ENCODE results near the gene PHF20.
"Not testable (repeated sequence)": the region's sequence is repeated elsewhere in the genome, so short reads cannot be mapped to it uniquely, and the experiment has no call there.

PHF20 gene

DNA sequence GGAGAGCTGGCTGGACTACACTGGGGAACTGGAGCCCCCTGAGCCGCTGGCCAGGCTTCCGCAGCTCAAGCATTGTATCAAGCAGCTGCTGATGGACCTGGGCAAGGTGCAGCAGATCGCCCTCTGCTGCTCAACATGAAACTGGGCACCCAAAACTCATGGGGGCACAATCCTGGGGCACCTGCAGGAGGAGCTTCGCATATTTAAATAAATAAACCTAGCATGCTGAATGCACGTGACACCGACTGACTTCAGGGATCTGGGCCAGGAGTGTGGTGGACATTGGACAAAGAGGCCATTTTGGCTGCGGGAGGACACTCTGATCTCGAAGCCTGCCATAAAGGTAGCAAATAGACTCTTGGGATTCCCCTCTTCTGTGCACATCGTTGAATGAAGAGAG lies 175.7 kb downstream of the PHF20 start:
- DNase-seq, result peak; percentile 20

DNA sequence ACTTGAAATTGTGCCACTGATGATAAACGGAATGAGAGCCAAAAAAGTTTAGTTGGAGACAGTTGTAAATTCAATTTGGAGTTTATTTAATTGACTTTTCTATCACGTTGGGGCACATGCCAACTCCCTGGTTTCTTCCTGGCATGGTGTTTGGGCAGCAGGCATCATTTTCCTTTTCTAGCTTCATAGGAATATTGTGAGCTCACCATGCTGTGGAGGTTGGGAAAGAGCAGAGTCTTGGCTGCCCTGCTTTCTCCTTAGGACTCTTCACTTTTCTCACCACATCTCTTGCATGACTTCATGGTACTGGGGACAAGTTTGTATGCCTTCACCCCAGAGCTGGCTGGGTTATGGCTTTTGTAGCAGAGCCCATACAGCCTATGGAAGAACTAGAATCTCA lies 176.1 kb downstream of the PHF20 start:
- no peak for DNase-seq

DNA sequence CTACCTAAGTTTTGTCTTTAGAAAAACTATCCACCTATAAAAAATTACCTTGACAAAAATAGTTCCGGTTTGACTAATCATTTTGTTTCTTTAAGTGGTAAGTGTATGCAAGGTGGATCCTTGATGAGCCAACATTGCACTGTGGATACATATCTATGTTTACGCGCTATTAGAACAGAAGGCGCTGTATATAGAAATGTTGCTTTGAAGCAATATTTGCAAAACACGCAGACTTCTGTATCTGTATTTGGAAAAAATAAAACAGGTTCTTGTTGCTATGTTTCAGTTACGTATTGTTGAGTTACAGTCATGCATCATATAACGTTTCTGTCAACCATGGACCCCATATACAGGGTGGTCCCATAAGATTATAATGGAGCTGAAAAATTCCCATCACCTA lies 178.3 kb downstream of the PHF20 start:
- DNase-seq, result no peak

DNA sequence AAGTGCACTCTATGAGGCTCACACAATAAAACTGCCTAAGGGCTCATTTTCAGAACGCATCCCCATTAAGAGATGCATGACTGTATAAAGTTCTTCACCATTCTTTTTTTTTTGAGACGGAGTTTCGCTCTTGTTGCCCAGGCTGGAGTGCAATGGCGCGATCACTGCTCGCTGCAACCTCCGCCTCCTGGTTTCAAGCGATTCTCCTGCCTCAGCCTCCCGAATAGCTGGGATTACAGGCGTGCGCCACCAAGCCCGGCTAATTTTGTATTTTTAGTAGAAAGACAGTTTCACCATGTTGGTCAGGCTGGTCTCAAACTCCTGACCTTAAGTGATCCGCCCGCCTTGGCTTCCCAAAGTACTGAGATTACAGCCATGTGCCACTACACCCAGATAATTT lies 180.3 kb downstream of the PHF20 start:
- not testable (repeated sequence) for DNase-seq

DNA sequence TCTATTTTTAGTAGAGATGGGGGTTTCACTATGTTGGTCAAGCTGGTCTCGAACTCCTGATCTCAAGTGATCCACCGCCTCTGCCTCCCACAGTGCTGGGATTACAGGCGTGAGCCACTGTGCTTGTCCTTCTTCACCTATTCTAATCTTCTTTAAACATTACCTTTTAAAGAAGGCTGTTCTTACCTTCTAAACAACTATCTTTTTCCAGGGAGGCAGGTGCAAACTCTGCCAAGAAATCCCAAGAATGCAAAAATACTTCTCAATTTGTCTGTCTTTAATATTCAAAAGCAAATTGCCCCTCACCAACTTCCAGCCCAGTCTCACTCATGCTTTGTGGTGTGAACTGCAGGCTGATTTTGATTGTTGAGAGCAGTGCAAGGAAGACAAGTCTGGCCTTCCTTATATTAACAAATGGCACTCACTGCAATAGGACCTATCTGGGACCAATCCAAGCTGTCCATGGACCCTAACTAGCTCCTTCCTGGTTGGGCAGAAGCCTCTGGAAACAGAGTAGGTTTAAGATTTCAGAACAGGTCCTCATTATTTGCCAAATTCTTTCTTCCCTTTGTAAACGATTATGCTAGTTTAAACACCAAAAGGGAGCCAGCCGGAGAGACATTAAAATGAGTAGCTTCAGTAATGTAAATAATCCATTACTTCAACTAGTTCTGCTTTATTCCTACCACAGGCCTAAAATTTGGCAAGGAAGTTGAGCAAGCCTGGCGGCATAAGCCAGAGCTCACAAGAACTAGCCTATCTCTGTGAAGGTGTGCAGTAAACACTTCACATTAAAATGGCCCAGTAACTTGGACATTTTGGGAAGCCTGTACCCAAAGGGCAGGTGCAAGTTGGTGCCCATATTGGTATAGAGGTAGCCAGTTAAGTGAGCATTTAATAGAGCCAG lies 180.9 kb downstream of the PHF20 start:
- DNase-seq, result peak; percentile 16

DNA sequence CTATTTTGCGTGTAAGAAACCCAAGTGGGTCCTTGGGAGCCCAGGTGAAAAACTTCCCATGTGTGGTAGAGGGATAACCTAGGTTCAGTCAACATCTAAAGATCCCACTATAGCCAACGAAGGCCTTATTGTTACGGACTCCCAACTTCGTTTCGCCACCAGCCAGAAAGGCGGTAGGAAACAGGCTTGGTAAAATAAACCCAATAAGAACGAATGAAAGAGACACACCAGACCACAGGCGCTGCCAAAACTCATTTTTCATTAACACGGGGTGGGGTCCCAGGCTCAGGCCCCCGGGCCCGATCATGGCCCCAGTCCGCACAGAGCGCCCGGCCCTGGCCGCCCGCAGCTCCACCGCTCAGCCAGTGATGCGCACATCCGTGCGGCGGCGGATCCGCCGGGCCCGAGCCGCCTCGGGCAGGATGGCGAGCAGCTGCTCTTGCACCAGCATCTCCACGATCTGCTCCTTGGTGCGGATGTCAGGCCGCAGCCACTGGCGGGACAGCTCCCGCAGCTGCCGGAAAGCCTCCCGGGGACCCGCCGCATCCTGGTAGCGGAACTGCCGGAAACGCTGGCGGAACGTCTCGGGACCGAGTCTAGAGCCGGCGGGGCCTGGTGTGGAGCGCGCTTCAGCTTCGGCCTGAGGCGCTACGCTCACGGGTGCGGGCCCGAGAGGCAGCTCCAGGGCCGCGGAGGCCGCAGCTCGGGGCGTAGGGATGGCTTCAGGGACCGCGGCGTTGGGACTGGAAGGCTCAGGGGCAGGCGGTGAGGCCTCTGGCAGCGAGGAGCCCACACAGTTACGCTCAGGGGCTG lies 181.8 kb downstream of the PHF20 start:
- DNase-seq, result peak; percentile 72

DNA sequence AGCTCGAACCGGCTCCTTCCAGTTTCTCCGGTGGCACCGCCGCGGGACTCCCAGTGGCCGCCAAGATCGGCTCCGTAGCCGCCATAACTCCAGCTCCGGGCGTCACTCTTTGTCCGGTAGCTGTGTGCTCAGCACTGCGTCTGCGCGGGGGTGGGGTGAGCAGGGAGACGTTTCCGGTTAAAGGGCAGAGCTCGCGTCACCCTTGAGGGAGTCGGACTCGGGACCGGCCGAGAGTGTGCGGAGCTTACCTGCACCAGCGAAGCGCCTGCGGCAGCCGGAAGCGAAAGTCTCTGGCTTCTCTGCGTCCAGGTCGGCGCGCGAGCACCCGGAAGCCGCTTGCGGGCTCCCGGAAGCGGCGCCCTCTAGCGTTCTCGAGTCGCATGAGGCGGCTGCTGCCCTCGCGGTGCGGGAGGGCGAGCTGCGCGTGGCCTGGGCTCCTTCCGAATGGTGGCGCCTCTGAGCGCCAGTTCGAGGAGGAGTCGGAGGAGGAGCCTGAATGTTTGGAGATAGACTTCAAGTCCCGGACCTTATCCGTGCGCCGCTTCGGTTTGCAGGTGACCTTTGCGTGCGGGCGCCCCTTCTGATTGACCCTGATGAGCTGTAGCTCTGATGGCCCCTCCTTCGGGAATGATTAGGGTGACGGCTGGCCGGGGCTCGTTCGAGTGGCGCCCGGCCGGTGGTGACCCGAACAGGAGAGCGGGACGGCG lies 182.5 kb downstream of the PHF20 start, which contains the start of gene SCAND1:
Gene SCAND1, minus strand, starts transcription at position 303 of the 707 bp plus-strand sequence. Its CDS starts 218 bp downstream, at position 85.
- DNase-seq, result peak; percentile 97

DNA sequence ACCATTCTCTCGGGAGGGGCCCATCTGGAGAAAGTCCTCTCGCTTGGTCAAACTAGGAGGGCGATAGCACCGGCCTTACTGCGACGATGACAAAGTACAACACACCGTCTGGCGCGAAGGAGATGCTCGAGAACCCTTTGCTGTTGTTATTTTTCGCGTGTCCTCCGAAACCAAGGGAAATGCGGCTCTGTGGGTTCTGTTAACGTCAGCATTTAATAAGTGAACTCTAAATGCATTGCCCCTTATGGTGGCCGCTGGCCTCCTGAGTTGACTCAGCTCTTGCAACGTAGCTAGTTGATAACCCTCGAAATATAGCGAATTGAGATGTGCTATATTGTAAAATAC lies 183.1 kb downstream of the PHF20 start:
- peak; percentile 52 for DNase-seq

DNA sequence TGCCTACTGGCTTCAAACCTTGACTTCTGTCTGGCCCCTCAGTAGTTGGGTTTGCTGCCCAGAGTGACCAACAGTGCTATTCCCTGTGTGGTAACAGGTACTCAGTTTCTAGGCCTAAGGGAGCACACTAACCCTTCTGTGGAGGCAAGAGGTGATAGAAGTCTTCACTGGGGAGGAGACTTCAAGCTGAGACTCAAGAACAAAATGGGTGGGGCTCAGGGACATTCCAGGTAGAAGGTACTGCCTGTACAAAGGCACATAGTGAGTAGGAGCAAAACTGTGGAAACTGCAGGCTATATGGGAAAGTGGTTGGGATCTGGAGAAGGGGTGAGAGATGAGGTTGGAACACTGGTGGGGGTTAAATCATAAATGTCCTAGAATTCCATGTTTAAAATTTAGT lies 184.8 kb downstream of the PHF20 start:
- no peak for DNase-seq

DNA sequence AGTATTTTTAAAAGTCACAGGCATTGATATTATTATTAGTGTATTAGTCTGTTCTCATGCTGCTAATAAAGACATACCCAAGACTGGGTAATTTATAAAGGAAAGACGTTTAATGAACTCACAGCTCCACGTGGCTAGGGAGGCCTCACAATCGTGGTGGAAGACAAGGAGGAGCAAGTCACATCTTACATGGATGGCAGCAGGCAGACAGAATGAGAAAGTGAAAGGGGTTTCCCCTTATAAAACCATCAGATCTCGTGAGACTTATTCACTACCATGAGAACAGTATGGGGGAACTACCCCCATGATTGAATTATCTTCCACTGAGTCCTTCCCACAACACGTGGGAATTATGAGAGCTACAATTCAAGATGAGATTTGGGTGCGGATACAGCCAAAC lies 187.5 kb downstream of the PHF20 start:
- not testable (repeated sequence) for DNase-seq

DNA sequence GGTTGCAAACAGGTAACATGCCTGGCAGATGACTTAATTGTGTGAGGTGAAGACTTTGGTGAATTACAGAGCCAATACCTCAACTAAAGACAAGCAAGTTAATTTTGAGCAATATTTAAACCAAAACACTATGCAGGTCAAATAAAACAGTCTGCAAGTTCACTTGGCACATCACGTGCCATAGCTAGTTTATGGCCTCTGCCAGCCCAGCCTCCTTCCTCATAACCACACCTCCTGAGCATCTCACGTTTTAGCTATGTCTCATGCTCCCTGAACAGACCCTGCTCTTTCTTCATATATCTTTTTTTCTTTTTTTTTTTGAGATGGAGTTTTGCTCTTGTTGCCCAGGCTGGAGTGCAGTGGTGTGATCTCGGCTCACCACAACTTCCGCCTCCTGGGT lies 192.1 kb downstream of the PHF20 start:
- no peak for DNase-seq

DNA sequence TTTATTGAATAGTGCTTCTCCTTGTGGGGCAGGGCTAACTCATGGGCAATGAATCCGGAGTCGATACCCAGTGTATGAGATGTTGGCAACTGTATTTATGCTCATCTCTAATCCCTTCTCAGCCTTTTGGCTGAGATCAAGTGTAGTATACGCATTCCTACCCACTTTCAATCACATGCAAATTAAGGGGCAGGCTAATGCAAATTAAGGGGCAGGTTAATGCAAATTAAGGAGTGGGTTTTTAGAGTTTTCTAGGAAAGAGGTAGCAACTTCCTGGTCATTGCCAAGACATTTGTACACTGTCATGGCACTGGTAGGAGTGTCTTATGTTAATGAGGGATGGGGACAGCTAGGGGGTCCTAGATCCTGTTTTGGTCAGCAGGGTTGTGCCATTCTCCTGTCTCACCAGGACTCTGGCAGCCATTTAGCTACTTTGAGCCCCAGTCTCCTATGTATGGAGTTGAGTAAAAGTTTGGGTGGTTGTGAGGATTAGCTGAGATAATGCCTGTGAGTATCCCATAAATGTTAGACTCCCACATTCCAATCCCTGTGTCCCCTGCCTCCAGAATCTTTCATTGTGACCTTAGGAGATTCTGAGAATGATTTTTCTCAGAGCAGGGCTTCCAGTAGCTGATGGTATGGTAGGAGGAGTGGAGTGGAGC lies 196.3 kb downstream of the PHF20 start, which contains the start of gene CNBD2:
Gene CNBD2, plus strand, starts transcription at position 612 of the 662 bp plus-strand sequence. CDS start 173 bp downstream, outside the sequence.
- no peak for DNase-seq

DNA sequence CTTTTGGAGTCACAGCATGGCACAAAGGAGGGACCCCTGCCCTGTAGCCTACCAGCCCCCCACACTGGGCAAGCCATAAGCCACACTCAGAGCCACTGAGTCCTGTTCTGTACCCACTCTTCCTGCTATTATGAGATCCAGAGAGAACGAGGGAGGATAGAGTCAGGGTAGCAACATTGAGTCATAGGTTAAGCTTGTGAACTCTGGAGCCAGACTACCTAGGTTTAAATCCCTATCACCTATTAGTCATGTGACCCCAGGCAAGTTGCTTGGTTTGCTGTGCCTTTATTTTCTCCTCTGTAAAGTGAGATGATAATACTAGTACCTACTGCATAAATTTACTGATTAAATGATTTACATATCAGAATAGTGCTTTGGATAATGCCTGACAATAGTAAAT lies 197.1 kb downstream of the PHF20 start:
- DNase-seq, result no peak

DNA sequence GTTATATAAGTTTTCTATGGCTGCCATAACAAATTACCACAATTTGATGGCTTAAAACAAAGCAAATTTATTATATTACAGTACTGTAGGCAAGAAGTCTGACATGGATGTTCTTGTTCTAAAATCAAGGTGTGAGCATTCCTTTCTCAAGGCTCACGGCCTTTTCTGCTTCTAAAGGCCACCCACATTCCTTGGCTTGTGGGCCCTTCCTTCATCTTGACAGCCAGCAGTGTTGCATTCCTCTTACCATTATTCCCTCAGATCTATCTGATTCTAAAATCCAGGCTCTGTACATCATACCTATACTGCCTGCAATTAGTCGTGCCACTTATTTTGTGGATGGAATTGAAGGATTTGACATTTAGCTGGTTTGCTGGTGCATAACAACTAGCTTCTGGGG lies 200.2 kb downstream of the PHF20 start:
- DNase-seq, result no peak

DNA sequence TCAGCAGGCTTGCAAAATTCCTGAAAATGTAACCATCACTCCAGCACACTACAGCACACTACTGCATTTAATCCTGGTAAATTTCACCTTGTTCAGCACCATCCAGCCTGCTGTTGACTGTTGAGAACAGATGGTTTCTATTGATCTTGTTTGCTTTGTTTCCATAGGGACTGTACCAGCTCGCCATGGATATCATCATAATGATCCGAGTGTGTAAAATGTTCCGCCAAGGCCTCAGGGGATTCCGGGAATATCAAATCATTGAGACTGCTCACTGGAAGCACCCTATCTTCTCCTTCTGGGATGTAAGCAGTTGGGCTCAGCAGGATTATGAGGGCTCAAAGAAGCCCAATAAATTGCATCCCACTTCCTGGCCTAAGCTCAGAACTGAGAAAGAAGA lies 200.6 kb downstream of the PHF20 start:
- no peak for DNase-seq

DNA sequence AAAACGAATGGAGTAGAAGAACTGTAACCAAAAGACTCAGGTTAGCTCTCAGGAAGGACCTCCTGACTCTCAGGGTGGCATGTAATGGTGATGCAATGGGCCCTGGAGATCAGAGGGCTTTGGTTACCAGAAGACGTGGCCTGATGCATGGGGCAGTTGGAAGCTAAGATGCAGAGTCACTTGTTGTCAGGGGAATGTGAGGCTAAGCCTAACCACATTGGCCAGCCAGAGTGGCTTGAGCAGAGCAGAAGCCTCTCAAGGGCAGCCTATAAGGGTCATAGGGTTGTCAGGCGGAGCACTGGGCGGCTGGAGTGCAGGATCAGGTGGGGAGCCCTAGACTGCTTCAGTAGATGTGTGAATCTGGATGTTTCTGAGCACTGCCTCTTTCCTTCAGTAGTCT lies 202.4 kb downstream of the PHF20 start:
- no peak for DNase-seq

DNA sequence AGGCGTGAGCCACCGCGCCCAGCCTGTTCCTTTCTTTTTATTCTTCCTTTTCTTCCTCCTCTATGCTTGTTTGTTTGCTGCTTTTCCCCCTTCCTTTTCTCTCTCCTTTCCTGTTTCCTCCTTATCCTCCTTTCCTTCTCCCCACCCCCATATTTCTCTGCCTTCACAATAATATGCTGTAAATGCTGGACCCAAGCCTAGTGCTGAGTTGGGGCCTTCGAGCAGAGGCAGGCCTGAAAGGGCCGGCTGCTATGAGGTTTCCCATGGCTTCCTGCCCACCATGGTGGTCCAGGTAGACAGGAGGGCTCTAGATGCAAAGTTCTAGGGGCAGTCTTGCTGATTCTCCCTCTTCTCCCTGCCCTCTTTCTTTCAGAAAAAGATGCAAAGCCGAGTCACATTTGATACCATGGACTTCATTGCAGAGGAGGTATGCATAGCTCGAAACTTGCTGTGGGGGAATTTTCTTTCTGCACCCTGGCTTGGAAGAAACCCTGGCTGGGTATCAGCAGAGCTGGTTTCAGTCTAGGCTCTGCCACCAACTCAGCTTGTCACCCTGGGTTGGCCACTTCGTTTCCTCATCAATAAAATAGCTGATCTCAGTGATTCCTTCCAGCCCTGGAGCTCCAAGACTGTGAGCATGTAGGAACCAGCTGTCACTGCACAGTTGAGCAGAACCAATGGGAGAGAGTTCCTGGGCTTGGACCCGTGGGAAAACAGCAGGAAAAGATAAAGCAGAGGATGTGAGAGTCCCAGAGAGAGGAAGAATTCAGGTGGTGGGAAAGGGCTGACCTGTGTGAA lies 204.0 kb downstream of the PHF20 start:
- no peak for DNase-seq

DNA sequence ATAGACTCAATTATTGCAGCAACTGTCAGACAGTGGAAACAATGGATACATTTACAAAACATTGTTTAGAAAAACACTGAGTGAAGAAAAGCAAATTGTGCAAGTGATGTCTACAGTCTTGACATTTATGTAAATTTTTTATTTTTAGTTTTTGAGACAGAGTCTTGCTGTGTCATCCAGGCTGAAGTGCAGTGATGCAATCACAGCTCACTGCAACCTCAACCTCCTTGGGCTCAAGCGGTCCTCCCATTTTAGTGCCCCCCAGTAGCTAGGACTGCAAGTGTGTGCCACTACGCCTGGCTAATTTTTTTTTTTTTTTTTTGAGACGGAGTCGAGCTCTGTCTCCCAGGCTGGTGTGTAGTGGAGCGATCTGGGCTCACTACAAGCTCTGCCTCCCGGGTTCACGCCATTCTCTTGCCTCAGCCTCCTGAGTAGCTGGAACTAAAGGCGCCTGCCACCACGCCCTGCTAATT lies 206.3 kb downstream of the PHF20 start:
- DNase-seq, result no peak

DNA sequence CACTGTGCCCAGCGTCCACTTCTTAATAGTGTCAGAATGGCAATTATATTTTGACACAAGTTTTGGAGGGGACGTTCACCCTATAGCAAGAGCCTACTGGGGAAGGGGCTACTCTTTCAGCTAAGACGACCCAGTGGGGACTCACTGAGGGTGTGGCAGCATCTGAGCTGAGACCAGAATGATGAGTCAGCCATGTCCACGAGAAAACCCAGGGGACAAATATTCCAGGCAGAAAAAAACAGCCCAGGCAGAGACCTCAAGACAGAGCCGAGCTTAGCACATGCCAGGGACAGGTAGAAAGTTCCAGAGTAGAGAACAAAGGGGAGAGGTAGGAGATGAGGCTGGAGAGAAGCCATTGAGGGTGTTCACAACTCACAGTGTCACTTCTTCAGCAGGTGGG lies 207.7 kb downstream of the PHF20 start:
- DNase-seq, result no peak

DNA sequence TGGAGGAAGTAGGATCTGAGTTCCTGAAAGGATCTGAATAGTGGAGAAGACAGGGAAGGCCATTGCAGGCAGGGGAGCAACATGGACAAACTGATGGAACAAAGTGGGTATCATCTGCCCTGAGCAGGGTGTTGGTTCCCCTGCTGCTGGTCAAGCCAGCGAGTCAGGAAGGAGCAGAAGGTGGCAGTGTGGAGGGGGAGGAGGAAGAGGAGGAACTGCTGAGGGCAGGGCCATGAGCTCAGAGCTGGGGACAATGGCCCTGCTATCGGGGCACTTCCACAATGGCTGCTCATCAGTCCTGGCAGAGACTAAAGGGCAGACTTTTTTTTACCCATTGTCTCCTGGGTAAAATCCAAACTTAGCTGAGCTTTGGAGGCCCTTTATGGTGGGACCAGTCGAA lies 210.2 kb downstream of the PHF20 start:
- DNase-seq, result no peak

DNA sequence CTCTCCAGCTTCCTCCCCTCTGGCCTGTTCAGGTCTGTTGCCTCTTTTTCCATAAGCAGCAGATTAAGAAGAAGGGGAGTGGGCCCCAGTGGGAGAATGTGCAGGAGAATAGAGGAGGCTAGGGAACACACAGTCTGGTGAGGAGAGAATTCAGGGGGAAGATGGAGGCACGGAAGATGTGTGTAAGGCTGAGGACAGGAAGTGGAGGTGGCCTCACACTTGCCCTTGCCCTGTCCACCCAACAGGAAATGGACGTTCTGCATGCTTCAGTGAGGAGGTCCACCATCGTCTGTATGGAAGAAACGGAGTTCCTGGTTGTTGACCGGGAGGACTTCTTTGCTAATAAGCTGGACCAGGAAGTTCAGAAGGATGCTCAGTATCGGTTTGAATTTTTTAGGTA lies 212.6 kb downstream of the PHF20 start:
- no peak for DNase-seq

DNA sequence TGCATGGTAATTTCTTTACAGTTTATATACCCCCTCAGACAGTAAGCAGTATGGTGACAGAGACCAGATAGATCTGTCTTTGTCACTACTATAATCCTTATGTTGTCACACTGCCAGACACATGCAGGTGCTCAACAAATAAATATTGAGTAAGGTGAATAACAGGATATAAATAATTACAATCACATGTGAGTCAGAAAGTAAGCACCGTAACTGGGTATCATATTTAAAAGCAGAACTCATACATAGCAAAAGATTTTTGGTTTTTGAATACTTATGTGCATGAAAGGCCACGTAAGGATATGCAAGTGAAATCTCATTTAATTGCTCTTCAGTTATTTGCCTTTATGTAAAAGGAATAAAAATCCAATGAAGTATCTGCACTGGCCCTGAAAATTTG lies 214.0 kb downstream of the PHF20 start:
- DNase-seq, result no peak

Measured in CD4-positive, alpha-beta T cell treated with Interleukin-12 subunit alpha and Interleukin-12 subunit beta, for 1 hour (primary cell).